Stimulated activated CD8-positive, alpha-beta memory T cell treated with anti-CD3 and anti-CD28 coated beads, Interleukin-15, amount 100 ng/mL, for 24 hours (primary cell): Measurements from ENCODE around the gene MED31.
"Not testable (repeated sequence)": the region's sequence is repeated elsewhere in the genome, so short reads cannot be mapped to it uniquely, and the experiment has no call there.

ENCODE experiments used
- DNase-seq: peaks from one replicate; pipeline ENCODE4 v3.0.0-alpha.2; 2020; ENCODE audit warnings: low read depth

MED31 gene

DNA sequence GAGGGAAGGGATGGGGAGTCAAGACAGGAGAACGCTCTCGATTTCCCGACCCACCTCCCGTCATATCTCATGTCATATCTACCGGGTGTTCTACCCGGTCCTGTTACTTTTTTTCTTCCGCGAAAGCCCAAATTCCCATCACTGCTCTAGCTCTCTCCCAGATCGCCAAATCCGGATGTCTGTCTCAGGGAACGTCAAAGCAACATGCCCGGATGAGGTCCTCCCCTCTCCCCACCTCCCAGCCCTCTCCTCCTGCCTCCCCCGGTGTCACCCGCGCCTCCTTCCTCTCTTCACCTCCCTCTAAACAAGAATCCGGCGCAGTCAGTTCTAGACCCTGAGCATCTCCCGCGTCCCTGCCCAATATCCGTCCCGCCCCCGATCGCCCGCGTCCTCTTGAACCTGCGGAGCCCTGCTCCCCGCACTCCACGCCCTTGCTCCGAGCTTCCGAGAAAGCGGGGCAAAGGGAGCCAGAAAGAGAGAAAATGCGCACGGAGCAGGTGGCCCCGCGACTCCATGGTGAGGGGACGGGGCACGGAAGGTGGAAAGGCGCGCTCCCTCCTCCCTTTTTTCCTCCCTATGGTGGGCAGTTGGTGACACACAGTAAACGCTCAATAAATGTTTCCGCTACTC lies 4.4 kb upstream of the MED31 start:
- not testable (repeated sequence) for DNase-seq

DNA sequence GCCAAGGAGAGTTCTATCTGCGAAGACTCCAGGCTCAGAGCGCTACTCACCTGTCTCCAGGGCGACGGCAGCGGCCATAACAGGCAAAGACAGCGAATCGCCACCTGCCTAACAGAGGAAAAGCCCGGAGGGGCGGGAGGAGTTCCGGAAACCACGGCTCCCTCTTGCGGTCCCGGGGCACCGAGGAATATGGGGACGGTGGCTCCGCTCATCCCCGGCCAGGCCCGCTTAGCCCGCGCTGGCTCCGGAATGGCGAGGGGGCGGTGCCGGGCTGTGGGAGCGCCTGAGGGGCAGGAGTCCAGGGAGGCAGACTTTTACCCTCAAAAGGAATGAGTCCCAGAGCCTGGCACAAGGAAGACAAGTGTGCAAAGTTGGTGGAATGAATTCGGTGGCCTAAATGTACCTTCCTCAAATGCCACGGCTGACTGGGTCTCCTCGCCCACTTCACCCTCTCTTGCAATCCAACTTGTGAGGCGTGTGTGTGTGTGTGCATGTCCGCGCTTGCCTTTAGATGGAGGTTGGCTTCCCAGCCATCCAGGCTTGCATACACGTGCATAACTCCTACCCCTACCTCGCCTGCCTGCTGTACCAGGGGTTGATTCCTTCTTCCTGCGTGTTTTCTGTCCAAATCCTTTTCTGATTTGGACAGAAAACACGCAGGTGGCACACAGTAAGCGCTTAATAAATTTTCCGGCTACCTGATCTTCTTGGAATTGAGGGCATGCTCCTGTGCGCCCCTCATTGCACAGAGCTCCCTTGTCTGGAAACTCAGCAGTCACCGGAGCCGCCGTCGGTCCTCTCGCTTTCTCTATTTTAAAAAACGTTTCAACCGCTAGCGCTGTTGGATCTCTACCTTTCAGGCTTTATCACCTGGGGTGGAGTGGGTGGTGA lies 3.7 kb upstream of the MED31 start:
- no peak for DNase-seq

DNA sequence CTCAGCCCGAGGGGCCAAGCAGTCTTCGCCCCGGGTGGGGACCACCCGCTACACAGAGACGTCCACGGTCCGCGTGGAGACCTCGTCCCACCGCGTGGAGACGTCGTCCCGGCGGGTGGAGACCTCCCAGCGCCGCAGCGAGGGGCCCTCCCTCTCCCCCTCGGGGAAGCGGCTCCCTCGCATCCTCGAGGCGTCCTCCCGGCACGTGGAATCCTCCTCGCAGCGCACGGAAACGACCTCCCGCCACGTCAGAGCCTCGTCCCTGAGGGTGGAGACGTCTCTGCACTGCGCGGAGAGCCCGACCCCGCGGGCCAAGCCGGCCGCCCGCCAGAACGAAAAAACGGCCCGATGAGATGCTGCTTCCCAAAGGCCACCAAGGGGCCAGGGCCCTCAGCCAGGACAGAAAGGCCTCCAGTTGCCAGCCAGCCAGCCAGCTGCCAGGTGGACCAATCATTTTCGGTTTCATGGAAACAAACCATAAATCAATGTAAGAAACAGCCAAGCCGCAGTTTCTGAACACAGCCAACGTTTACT lies 581 bp upstream of the MED31 start:
- peak; percentile 12 for DNase-seq

DNA sequence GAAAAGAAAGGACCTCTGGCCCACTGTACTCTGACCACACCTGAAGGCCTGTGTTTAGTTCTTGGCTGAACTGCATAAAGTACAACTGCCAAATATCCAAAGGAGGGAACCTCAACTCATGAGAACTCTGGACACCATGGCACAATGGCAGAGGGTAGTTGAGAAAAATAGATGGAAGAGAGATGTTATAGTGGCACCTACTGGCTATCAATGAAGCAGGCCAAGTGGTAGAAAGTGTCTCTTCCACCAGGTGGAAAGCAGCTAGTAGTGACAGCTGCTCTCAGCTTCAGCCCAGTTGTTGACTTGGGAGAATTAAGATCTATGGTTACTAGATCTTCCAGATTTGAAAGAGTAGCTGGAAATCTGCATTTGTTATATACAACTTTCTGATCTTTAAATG lies 3.2 kb downstream of the MED31 start:
- DNase-seq = no peak

DNA sequence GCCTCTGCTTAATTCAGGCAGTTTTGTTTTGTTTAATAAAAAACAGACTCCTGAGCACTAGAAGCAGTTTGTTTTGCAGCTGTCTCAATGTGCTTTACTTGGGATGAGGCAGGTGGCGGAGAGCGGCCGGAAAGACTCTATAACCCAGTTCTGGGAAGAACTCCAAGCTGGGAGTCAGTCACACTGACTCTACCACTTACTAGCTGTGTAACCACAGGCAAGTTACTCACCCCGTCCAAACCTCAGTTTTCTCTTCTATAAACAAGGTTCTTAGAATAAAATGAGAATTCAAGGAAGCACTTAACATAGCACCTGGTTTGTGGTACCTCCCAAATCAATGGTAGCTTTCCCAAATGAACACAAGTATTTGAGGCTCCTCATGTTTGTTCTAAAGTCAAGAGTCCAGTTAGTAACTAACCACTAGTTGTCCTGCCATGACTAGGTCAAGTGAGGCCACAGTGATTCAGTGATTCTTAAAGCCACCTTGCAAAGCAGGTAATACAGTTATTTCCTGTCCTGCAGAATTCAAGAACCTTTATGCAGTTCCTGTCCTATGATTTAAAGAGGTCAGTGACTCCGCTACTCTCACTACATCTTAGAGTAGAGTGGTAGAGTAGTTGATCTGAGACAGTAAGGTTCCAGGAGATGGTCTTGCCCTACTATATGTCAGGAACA lies 7.8 kb downstream of the MED31 start:
- DNase-seq = no peak

DNA sequence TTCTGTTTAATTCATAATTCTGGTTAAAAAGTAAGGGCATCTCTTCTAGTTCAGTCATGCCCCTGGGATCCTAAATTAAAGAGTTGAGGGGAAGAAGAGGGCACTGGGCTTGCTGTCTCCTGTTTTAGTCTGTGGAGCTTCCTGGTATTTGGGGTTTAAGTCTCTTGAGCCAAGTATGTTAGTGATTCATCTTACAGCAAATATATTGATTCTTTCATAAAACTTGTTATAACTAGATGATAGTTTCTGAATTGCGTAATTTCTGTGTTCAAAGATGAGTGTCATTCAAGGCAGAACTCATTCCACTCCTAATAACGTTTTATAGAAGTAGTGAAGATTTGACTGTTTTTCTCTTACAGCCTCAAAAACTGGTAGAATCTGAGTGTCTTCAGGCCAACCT lies 8.8 kb downstream of the MED31 start:
- no peak for DNase-seq

DNA sequence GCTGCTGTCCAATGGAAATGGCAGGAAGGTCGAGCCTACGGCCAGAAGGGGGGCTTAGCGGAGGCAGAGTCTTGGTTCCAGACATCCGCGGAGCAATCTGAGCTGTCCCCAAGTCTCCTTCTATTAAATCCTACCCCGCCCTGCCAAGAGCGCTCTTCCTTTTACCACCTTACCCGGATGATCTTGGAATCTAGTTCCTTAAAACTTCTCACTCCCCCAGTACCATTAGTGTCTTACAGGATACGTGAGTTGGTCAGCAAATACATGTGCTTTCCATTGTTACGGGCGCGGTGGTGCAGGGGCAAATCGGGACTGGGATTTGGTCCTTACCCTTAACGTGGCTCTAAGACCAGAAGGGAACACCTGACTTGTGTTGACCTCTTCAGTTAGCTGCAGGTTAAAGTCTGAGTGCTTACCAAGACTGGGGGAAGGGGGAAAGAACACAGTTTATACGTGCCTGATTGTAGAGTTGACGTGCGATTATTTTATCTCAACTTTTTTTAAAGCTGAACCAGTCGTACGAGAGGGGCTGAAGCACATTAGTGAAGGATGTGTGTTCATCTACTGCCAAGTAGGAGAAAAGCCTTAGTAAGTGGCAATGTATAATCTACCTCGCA lies 10.1 kb downstream of the MED31 start:
- DNase-seq = no peak

DNA sequence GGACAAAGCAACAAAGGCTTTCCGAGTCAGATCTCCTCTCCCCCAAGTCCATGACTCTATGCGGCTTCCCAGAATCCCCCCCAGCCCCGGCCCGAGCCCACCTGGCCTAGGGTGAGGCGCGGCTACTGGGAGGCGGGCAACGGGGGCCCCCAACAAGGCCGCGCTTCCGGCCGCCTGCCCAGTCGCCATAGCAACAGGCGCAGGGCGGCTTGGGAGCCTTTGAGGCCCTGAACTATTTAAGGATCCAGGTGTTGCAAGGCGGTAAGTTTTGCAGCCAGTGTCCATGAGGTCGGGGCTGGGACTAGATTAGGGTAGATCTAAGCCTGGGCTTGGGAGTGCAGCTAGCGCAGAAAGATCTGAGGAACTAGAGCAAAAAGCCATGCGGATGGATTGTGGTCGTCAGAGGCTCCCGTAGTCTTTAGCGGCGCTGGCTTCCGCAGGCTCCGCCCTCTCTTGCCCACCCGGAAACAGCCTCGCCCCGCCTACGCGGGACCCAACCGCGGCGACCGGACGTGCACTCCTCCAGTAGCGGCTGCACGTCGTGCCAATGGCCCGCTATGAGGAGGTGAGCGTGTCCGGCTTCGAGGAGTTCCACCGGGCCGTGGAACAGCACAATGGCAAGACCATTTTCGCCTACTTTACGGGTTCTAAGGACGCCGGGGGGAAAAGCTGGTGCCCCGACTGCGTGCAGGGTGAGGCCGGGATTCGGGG lies 10.7 kb downstream of the MED31 start, which contains the start of the genes KIAA0753 and TXNDC17:
Gene KIAA0753, minus strand, starts transcription at position 176 of the 711 bp plus-strand sequence. CDS start 5,608 bp downstream, outside the sequence.
Gene TXNDC17, plus strand, starts transcription at position 525 of the 711 bp plus-strand sequence. Its CDS starts 23 bp downstream, at position 548.
- DNase-seq = peak; percentile 87

DNA sequence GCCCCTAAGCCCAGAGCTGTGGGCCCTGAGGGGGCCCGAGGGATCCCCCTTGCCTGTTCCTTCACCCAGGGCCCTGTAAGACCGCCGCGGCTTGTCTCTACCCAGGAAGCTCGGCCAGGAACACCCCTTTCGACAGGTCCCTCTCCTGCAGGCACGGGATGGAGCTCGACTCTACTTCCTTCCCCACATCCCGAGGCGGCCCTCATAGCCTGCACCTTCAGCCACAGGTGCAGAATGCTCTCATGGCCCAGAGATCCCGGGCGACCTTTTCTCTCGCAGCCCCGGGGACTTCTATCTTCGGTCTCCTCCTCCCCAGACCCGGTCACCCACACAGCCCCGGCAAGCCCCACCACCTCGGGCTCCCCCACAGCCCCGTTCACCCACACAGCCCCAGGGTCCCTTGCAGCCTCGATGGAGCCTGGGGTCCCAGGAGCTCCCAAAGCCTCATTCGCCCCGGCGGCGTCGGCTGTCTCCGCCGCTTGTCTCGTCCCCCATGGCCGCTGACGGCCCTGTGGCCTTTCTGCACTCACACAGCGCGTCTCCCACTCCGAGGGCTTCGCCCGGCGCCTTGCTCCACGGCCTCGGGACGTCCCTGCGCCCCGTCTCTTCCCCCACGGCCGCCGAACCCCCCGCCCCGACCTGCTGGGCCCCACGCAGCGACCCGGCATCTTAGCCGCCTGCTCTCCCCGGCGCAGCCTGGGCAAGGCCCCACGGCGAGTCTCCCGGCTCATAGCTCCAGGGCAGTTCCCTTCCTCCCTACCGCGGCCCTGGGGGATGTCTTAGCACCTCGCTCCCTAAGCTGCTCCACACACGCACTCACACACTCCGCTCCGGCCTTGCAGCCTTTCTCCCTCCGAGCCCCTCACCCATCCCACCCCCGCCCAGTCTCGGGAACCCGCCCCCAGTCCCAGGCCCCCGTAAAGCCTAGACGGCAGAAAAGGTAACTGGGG lies 11.5 kb downstream of the MED31 start:
- peak; percentile 12 for DNase-seq

DNA sequence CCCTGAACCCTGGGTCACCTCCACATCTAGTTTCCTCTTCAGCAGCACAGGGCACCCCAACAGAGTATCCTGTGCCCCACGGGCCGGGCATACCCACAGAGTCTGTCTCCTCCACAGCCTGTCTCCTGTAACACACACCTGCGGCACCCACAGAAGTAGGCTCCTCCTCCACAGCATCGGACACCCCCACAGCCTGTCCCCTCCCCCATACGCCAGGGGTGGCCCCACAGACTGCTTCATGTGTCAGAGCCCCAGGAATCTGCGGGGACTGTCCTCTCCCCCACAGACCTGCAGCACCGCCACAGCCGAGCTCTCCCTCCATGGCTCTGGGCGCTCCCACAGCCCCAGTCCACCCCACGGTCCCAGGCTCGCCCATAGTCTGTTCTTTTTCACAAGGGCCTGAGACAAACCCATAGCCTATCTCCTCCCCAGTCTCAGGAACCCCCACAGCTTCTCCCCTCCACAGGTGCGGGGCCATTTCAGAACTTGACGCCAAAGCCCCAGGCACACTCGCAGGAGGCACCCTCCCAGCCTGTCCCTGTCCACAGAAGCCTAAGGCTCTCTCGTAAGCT lies 12.3 kb downstream of the MED31 start:
- DNase-seq = no peak

DNA sequence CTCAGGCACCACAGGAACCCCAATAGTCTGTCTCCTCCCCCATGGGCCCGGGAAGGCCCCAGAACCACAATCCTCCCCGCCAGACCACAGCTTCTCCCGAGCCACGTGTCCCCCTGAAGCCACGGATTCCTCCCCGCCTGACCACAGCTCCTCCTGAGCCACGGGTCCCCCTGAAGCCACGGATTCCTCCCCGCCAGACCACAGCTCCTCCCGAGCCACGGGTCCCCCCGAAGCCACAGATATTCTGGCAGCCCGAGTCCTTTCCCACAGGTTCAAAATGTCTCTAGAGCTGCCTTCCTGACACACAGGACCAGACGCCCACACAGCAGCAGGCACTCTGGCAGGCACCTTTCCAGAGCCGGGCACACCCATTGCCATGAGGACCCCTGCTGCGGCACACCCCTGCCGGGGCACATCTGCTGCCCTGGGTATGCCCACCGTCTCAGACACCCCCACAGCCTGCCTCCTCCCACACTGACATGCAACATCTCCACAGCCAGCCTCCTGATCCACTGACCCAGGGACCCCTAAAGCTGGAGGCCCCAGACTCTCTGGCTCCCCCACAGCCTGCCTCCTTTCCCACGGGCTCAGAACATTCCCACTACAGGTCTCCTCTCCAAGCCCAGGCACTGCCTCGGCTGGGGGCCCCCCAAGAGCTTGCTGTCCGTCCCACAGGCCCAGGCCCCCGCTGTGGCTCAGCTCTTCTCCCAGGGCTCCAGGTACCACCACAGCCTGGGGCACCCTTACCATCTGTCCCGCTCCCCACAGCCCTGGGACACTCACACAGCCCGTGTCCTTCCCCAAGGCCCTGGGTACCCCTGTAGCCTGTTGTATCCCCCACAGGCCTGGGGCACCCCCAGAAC lies 13.1 kb downstream of the MED31 start:
- no peak for DNase-seq

DNA sequence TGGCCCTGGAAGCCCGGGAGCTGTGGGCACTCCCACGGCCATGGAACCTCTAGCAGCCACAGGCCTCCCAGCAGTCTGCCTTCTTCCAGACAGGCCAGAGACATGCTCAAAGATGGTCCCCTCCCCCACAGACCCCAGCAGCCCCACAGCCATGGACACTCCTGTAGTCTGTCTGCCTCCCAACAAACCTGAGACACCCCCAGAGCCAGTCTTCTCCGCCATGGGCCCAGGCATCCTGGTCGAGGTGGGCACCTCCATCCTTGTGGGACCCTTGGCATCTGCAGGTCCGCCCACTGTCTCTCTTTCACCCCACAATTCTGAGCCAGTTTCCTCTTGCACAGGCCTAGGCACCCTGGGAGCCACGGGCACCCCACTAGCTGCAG lies 14.0 kb downstream of the MED31 start:
- no peak for DNase-seq

DNA sequence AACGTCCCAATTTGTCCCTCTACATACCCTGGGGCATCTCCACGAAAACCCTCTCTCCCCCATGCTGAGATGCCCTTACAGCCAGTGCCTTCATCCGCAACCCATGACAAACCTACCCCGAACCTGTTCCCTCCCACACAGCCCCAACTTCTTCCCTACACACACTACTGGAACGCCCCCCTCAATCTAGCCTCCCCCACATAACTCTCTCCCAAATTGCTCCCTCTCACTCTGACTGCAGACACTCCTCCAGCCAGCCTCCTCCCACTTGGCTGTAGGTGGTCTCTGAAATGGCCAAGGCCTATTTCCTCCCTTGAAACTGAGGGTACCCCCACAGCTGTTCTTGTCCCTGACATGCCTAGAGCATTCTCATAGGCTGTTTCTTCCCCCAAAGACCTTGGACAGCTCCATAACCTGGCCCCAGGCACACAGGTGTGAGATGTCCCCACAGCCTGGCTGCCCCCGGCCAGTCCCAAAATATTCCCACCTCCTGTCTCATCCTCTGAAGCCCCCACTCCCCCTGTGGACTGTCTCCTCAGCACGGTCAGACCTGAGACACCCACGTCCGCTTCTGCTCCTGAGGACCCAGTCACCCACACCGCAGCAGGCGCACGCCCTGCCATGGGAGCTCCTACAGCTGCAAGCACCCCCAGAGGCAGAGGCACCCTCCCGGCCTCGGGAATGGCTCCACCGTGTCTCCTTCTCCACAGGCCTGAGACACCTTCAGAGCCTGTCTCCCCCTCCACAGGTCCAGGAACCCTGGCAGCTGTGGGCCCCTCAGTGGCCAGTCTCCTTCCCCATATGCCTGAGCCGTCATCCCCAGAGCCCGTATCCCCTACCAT lies 14.6 kb downstream of the MED31 start:
- DNase-seq = no peak

DNA sequence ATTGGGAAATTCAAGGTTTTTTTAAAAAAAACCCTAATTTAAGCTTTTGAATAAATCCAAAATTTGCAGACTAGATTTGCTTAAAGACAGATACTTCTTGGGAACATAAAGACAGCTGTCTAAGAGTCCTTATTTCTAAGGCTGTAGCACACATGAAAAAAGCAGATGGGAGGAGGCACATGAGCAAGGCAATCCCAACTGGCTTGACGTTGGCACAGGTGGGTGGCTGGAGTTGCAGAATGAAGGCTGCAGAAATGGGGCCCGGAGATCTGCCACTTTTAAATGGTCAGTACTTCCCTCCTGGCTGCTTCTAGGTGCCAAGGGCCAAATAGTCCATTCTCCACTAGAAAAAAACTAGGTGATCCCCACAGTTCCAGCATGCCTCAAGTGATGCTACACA lies 15.3 kb downstream of the MED31 start:
- DNase-seq = no peak

DNA sequence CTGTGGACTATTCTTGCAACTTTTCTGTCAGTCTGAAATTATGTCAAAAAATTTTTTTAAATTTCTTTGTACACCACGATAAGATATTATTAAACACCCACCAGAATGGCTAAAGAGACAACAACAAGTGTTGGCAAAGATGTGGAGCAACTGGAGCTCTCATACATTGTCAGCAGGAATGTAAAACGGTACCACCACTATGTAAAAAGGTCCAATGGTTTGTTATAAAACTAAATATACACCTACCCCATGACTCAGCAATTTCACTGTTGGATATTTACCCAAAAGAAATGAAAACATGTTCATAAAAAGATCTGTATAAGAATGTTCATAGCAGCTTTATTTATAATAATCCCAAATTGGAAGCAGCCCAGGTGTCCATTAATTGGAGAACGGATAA lies 18.1 kb downstream of the MED31 start:
- DNase-seq = no peak

DNA sequence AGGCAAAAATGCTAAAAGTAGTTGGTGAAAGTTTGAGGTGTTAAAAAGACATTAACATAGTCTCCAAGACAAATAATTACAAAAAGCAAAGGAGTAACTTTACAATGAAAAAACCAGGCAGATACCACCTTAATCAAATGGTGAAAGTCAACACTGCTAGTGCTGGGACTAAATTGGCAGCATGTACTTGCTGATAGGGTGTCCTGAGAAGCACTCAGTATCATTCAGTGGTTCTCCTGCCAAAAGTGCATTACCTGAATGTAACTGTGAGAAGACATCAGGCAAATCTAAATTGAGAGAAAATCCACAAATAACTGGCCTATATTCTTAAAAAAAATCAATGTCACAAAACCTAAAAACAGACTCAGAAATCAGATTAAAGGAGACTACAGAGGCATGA lies 18.9 kb downstream of the MED31 start:
- no peak for DNase-seq

DNA sequence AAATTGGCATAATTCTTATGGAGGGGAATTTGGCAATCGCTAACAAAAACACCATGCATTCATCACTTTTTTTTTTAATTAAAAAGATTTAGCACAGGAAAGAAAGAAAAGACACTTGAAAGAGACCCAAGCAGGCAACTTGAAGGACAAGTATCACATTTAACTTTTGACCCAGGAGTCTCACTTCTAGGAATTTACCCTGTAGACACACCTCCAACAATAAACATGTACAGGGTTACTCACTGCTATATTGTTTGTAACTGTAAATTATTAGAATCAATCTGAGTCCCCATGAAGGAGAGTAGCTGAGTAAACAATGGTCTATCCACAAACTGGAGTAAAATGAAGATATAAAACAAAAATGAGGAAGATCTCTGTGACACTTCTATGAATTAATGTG lies 21.0 kb downstream of the MED31 start:
- DNase-seq = no peak

DNA sequence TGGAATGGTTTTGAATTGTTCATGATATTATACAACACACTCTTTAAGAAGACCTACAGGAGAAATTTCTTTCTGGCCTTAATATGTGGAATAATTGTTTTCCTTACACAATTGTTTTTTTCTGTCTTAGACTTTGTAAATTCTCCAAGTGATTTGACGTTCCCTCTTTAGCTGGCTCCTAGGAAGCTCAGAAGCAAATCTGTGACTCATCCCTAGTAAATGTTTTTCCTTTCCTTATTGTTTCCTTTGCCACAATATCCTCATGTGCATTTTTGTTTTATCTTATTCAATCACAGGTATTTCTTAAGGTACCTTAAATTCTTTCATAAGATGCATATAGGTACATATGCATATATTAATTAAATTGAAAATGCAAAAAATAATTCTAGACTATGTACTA lies 24.4 kb downstream of the MED31 start:
- no peak for DNase-seq
